ENCODE results near the gene ZNF638. TPM values are rescaled to one million over a fixed set of nuclear protein-coding genes. Genes with fewer than 3 reads are reported as not detected.

The ZNF638 gene
- total and polyA plus RNA-seq, 10 of the 15 experiments (the other 5 are each of a cell fraction or from before 2014, with no cell fraction given), result 37.6 to 133 (median 64.5) TPM

DNA sequence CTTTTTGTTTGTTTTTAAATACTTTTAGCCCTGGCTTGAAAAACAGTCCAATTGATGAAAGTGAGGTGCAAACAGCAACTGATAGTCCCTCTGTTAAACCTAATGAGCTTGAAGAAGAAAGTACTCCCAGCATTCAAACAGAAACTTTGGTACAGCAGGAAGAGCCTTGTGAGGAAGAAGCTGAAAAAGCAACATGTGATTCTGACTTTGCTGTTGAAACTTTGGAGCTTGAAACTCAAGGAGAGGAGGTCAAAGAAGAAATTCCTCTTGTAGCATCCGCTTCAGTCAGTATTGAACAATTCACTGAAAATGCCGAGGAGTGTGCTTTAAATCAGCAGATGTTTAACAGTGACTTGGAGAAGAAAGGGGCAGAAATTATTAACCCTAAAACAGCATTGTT is 91.2 kb downstream of the ZNF638 start:
- no peak overlapping the region for H2AFZ ChIP-seq (ENCODE audit: control insufficient read depth, low read depth, low read length)
- H3K27ac ChIP-seq (ENCODE audit: control insufficient read depth, insufficient read depth), result no peak overlapping the region
- RAD21 ChIA-PET (ENCODE audit: unreplicated experiment), result no interaction called here
- in situ Hi-C loops (cut with MboI), result no loop called here
- no peak overlapping the region for H3K4me2 ChIP-seq (ENCODE audit: control insufficient read depth, insufficient read depth)
- no peaks in the 10 kb centered on the region for H3K9me3 ChIP-seq (replicated peaks; ENCODE audit: control insufficient read depth, insufficient read depth, low read length)
- H3K79me2 ChIP-seq (ENCODE audit: control insufficient read depth, insufficient read depth, low read length), result peaks cover 1% of the 10 kb centered on the region; the same call in 1 of the 2 replicates
- no peak overlapping the region for H3K4me3 ChIP-seq
- WGBS (ENCODE audit: insufficient coverage, insufficient replicate concordance, low lambda C conversion rate, missing lambda C conversion rate), result 100% methylated on average over 2 of the region's 2 CpGs
- SMC1A ChIA-PET (ENCODE audit: uncharacterized antibody, unreplicated experiment), result no interaction called here
- no TSS peak for BruUV-seq (replicated peaks)
- no peaks in the 10 kb centered on the region for H3K4me1 ChIP-seq (ENCODE audit: control insufficient read depth, insufficient read depth, low read length)
- TF ChIP-seq REST (IDR thresholded peaks at IDR 0.05; ENCODE audit: low read depth, low read length) (no peak), RUNX3 (IDR thresholded peaks at IDR 0.05; ENCODE audit: low read length) (no peak), IRF3 (IDR thresholded peaks at IDR 0.05) (no peak), SMC3 (IDR thresholded peaks at IDR 0.05; ENCODE audit: borderline replicate concordance, low read length) (no peak), BHLHE40 (IDR thresholded peaks at IDR 0.05; ENCODE audit: borderline replicate concordance in 1 of 2, low read depth in 2 of 2, low read length in 1 of 2) (no peak), RAD51 (IDR thresholded peaks at IDR 0.05) (no peak), ZNF592 (IDR thresholded peaks at IDR 0.05) (no peak), STAT3 (IDR thresholded peaks at IDR 0.05; ENCODE audit: low read depth, low read length) (no peak), YY1 (IDR thresholded peaks at IDR 0.05; ENCODE audit: low read depth, low read length) (no peak), IRF4 (IDR thresholded peaks at IDR 0.05; ENCODE audit: low read depth, low read length) (no peak)
- TF ChIP-seq, protein P1, sequence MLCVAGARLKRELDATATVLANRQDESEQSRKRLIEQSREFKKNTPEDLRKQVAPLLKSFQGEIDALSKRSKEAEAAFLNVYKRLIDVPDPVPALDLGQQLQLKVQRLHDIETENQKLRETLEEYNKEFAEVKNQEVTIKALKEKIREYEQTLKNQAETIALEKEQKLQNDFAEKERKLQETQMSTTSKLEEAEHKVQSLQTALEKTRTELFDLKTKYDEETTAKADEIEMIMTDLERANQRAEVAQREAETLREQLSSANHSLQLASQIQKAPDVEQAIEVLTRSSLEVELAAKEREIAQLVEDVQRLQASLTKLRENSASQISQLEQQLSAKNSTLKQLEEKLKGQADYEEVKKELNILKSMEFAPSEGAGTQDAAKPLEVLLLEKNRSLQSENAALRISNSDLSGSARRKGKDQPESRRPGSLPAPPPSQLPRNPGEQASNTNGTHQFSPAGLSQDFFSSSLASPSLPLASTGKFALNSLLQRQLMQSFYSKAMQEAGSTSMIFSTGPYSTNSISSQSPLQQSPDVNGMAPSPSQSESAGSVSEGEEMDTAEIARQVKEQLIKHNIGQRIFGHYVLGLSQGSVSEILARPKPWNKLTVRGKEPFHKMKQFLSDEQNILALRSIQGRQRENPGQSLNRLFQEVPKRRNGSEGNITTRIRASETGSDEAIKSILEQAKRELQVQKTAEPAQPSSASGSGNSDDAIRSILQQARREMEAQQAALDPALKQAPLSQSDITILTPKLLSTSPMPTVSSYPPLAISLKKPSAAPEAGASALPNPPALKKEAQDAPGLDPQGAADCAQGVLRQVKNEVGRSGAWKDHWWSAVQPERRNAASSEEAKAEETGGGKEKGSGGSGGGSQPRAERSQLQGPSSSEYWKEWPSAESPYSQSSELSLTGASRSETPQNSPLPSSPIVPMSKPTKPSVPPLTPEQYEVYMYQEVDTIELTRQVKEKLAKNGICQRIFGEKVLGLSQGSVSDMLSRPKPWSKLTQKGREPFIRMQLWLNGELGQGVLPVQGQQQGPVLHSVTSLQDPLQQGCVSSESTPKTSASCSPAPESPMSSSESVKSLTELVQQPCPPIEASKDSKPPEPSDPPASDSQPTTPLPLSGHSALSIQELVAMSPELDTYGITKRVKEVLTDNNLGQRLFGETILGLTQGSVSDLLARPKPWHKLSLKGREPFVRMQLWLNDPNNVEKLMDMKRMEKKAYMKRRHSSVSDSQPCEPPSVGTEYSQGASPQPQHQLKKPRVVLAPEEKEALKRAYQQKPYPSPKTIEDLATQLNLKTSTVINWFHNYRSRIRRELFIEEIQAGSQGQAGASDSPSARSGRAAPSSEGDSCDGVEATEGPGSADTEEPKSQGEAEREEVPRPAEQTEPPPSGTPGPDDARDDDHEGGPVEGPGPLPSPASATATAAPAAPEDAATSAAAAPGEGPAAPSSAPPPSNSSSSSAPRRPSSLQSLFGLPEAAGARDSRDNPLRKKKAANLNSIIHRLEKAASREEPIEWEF (IDR thresholded peaks at IDR 0.05; ENCODE audit: insufficient replicate concordance, low read depth, low read length), result no peak
- no peak for FAIRE-seq
- peaks cover under 1 to 6% of the 10 kb centered on the region in 2 experiments for H3K36me3 ChIP-seq (ENCODE audit: control insufficient read depth in 2 of 2, insufficient read depth in 2 of 2, low read length in 1 of 2)
- DNase-seq (ENCODE audit: low read depth, low spot score), result no peak
- no peak for ATAC-seq
- CTCF ChIA-PET, result no interaction called here
- no peaks in the 10 kb centered on the region for H4K20me1 ChIP-seq (ENCODE audit: control insufficient read depth, insufficient read depth)
- H3K27me3 ChIP-seq (replicated peaks in 1 of 2; ENCODE audit: control insufficient read depth in 2 of 2, insufficient read depth in 2 of 2, low read length in 1 of 2), result no peaks in the 10 kb centered on the region
- POLR2A ChIA-PET, result no interaction called here
- H3K9ac ChIP-seq (ENCODE audit: control insufficient read depth, insufficient read depth, low read length), result no peak overlapping the region
- intact Hi-C loops (cut with micrococcal nuclease; ENCODE audit: unreplicated experiment), result no loop called here

Data from GM12878 (cell line).